ENCODE results near the gene DEPDC4. TPM values are rescaled to one million over a fixed set of nuclear protein-coding genes. Genes with fewer than 3 reads are reported as not detected.
"Not testable (repeated sequence)": the region's sequence is repeated elsewhere in the genome, so short reads cannot be mapped to it uniquely, and the experiment has no call there.

DEPDC4 gene
- total RNA-seq, 2 donors from 2014 or later, result 0.44 TPM; not detected in 1

DNA sequence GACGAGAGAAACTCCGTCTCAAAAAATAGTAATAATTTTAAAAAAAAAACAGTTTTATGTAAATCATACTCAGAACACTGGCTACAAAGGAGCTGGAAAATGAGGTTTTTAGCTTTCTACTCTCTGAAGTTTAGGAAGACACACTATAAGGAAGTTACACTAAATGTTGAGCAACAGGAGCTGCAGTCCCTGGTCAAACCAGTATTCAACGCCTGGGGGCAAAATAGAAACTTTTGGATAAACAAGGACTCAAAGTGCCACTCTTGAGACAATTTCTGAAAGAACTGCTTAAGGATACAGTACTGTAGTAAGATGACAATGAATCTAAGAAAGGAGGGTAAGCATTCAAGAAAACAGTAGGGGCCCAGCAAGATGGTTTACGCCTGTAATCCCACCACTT, 37.0 kb downstream of the DEPDC4 start:
- no peaks in the 10 kb centered on the region for H3K4me1 ChIP-seq
- no peaks in the 10 kb centered on the region for H3K27me3 ChIP-seq
- no peak for DNase-seq (ENCODE audit: low spot score)

DNA sequence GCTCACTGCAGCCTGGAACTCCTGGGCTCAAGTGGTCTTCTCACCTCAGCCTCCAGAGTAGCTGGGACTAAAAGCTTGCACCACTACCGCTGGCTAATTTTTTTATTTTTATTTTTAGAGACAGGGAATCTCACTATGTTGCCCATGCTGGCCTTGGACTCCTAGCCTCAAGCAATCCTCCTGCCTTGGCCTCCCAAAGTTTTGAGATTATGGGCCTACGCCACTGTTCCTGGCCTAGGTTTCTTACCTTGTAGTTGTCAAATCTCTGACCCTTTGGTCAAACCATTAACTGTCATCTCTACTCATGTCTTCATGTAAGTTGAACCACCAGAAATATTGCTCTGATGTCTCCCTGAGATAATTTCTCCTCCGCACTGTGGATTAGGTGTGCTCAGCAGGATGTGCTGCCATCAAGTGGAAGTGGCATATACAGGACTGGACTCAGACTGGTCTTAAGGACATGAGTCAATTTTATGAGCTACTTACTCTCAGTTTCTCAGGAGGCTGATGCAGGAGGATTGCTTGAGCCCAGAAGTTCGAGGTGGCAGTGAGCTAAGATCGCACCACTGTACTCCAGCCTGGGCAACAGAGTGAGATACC, 37.7 kb downstream of the DEPDC4 start:
- no peaks in the 10 kb centered on the region for H3K9me3 ChIP-seq
- TF ChIP-seq, protein P1, sequence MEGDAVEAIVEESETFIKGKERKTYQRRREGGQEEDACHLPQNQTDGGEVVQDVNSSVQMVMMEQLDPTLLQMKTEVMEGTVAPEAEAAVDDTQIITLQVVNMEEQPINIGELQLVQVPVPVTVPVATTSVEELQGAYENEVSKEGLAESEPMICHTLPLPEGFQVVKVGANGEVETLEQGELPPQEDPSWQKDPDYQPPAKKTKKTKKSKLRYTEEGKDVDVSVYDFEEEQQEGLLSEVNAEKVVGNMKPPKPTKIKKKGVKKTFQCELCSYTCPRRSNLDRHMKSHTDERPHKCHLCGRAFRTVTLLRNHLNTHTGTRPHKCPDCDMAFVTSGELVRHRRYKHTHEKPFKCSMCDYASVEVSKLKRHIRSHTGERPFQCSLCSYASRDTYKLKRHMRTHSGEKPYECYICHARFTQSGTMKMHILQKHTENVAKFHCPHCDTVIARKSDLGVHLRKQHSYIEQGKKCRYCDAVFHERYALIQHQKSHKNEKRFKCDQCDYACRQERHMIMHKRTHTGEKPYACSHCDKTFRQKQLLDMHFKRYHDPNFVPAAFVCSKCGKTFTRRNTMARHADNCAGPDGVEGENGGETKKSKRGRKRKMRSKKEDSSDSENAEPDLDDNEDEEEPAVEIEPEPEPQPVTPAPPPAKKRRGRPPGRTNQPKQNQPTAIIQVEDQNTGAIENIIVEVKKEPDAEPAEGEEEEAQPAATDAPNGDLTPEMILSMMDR (IDR thresholded peaks at IDR 0.05), result no peak
- no peaks in the 10 kb centered on the region for H3K27me3 ChIP-seq
- no peak overlapping the region for H3K4me3 ChIP-seq
- H3K36me3 ChIP-seq, result no peaks in the 10 kb centered on the region
- DNase-seq (ENCODE audit: low spot score), result no peak
- H3K4me1 ChIP-seq, result no peaks in the 10 kb centered on the region
- no peak overlapping the region for H3K27ac ChIP-seq

More for the DNA sequence above, 37.0 kb downstream of the DEPDC4 start:
- Histone ChIP-seq H3K36me3 (no peaks in the 10 kb centered on the region), H3K27ac (no peak overlapping the region), H3K4me3 (no peak overlapping the region), H3K9me3 (no peaks in the 10 kb centered on the region)
- TF ChIP-seq, protein P1 (IDR thresholded peaks at IDR 0.05), result no peak

DNA sequence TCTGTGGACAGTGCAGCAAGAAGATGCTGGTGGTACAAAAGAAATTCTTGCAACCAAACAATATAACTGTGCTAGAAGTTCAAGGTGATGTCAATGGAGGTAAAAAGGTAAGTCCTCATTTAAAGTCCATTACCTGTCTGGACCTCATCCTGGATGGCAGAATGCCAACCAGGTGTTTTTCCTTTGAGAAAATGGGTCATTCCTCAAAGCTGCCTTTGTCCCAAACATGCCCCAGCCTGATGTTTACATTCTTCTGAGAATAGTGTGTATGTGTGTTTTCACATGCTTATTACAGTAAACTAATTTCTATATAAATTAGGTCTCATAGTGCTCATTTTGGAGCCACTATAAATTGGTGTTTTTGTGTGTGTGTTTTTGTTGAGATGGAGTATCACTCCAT, 41.4 kb downstream of the DEPDC4 start:
- DNase-seq (ENCODE audit: low spot score), result no peak
- H3K36me3 ChIP-seq, result peaks cover 12% of the 10 kb centered on the region
- TF ChIP-seq, protein P1 (IDR thresholded peaks at IDR 0.05), result no peak
- no peaks in the 10 kb centered on the region for H3K27me3 ChIP-seq
- H3K4me1 ChIP-seq, result no peaks in the 10 kb centered on the region
- no peak overlapping the region for H3K4me3 ChIP-seq
- no peak overlapping the region for H3K27ac ChIP-seq
- H3K9me3 ChIP-seq, result no peaks in the 10 kb centered on the region

DNA sequence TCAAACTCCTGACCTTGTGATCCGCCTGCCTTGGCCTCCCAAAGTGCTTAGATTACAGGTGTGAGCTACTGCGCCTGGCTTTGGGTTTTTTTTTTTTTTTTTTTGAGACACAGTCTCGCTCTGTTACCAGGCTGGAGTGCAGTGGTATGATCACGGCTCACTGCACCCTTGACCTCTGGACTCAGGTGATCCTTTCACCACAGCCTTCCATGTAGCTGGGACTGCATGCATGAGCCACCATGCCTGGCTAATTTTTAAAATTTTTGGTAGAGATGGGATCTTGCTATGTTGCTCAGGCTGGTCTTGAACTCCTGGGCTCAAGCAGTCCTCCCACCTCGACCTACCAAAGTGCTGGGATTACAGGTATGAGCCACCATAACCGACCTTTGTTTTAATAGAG, 44.7 kb downstream of the DEPDC4 start:
- DNase-seq (ENCODE audit: low spot score); H3K27ac ChIP-seq; H3K9me3 ChIP-seq; H3K4me3 ChIP-seq; H3K27me3 ChIP-seq; H3K4me1 ChIP-seq: not testable (repeated sequence)
- peaks cover 31% of the 10 kb centered on the region for H3K36me3 ChIP-seq

DNA sequence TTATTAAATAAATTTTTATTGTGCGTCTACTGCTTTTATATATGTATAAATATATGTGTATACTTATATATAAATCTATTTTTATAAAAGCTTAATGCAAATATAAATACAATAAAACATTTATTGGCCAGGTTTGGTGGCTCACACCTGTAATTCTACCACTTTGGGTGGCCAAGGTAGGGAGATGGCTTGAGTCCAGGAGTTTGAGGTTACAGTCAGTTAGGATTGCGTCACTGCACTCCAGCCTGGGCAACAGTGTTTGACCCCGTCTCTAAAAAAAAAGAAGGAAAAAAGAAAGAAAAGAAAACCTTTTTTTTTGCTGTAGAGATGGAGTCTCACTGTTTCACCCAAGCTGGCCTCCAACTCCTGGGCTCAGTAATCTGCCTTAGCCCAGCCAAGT, 45.4 kb downstream of the DEPDC4 start:
- no peak overlapping the region for H3K4me3 ChIP-seq
- DNase-seq (ENCODE audit: low spot score), result no peak
- H3K27me3 ChIP-seq, result no peaks in the 10 kb centered on the region
- H3K36me3 ChIP-seq, result peaks cover 31% of the 10 kb centered on the region
- TF ChIP-seq, protein P1 (IDR thresholded peaks at IDR 0.05), result no peak
- H3K4me1 ChIP-seq, result no peaks in the 10 kb centered on the region
- no peaks in the 10 kb centered on the region for H3K9me3 ChIP-seq
- no peak overlapping the region for H3K27ac ChIP-seq

DNA sequence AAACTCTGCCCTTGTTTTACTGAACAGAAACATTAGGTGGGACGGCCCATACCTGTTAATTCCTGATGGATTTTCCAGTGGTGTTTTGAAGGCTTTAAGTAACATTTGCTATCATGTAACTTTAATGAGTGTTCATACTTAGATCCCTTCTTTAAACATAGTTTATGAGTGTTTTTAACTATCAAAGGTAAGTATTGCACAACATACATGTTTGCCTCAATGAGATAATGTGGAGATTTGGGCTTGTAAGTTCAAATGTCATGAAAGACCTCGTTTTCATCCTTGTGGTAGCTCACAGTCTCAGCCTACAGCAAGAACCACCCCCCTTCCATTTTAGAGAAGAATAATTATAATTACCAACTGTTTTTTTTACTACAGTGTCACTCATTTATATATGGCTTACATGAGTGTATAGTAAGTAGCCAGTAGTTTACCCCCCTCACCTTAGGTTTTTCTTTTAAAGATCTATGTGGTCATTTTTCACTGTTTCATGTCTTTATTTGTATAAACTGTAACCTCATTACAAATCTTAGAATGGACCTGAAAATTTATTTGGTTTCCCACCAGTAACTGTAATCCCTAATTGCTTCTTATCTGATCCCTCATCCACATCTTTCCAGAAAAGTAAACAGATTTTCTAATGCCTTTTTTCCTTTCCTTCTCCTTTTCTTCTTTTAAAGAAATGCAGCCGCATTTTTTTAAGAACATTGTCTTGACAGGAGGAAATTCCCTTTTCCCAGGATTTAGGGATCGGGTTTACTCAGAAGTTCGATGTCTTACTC, 47.4 kb downstream of the DEPDC4 start:
- DNase-seq (ENCODE audit: low spot score), result no peak
- no peaks in the 10 kb centered on the region for H3K4me1 ChIP-seq
- no peak overlapping the region for H3K27ac ChIP-seq
- H3K36me3 ChIP-seq, result peaks cover 41% of the 10 kb centered on the region
- no peaks in the 10 kb centered on the region for H3K27me3 ChIP-seq
- no peak overlapping the region for H3K4me3 ChIP-seq
- H3K9me3 ChIP-seq, result no peaks in the 10 kb centered on the region
- TF ChIP-seq, protein P1 (IDR thresholded peaks at IDR 0.05), result no peak

Data from right atrium auricular region (tissue), 2 donors.